Activated T-helper 17 cell treated with anti-CD3 and anti-CD28 coated beads, Interleukin-2, amount 50 U/mL, for 72 hours (primary cell): ENCODE results near the gene TNFSF4. TPM values are rescaled to one million over a fixed set of nuclear protein-coding genes. Genes with fewer than 3 reads are reported as not detected.
A peak's percentile ranks its signal among the peaks of the same experiment; 100 is the strongest.

Experiments used
- ATAC-seq: fragments of 150-1000 bp; cut with Tn5 transposase; replicated peaks from 2 replicates; pipeline ENCODE4 v1.10.0; 2021; ENCODE audit warnings: mild to moderate bottlenecking, moderate library complexity
- H3K27ac Mint-ChIP-seq: one replicate; pipeline ENCODE4 v1.8.0; 2022; ENCODE audit warnings: mixed read lengths
- H3K27me3 Mint-ChIP-seq: one replicate; pipeline ENCODE4 v1.8.0; 2022; ENCODE audit warnings: mixed read lengths
- H3K36me3 Mint-ChIP-seq: one replicate; pipeline ENCODE4 v1.8.0; 2022; ENCODE audit warnings: low read depth, mild to moderate bottlenecking, mixed read lengths
- H3K4me1 Mint-ChIP-seq: one replicate; pipeline ENCODE4 v1.8.0; 2022; ENCODE audit warnings: mixed read lengths
- H3K4me3 Mint-ChIP-seq: one replicate; pipeline ENCODE4 v1.8.0; 2022; ENCODE audit warnings: mild to moderate bottlenecking, mixed read lengths
- H3K9me3 Mint-ChIP-seq: one replicate; pipeline ENCODE4 v1.8.0; 2022; ENCODE audit warnings: mixed read lengths
- total RNA-seq, 2 donors: library from RNA; stranded (reverse); gene quantifications; one replicate each; pipeline ENCODE4 v1.2.3, GENCODE V29; 2022

The TNFSF4 gene
- total RNA-seq, 2 donors from 2014 or later: 2.0 to 2.5 TPM

GRCh38 chr1:173224280-173224892 lies 17.3 kb upstream of the TNFSF4 start:
- Mint-ChIP-seq H3K4me1 (peaks cover 5% of the 10 kb centered on the region), H3K27ac (no peak overlapping the region), H3K4me3 (no peak overlapping the region), H3K9me3 (peaks cover 3% of the 10 kb centered on the region), H3K27me3 (no peaks in the 10 kb centered on the region), H3K36me3 (no peaks in the 10 kb centered on the region)
- ATAC-seq: peak; percentile 32

GRCh38 chr1:173223031-173223380 lies 15.9 kb upstream of the TNFSF4 start:
- ATAC-seq: no peak

GRCh38 chr1:173222149-173223030 lies 15.3 kb upstream of the TNFSF4 start:
- H3K9me3 Mint-ChIP-seq: peaks cover 3% of the 10 kb centered on the region
- ATAC-seq: peak; percentile 72
- no peaks in the 10 kb centered on the region for H3K27me3 Mint-ChIP-seq
- H3K27ac Mint-ChIP-seq: no peak overlapping the region
- H3K4me1 Mint-ChIP-seq: peaks cover 5% of the 10 kb centered on the region
- H3K36me3 Mint-ChIP-seq: no peaks in the 10 kb centered on the region
- no peak overlapping the region for H3K4me3 Mint-ChIP-seq

More at GRCh38 chr1:173223031-173223380, 15.9 kb upstream of the TNFSF4 start:
- Mint-ChIP-seq H3K36me3 (no peaks in the 10 kb centered on the region), H3K9me3 (peaks cover 3% of the 10 kb centered on the region), H3K27me3 (no peaks in the 10 kb centered on the region), H3K4me3 (no peak overlapping the region), H3K4me1 (peaks cover 5% of the 10 kb centered on the region), H3K27ac (no peak overlapping the region)

- Mint-ChIP-seq H3K36me3 (no peaks in the 10 kb centered on the region), H3K27me3 (no peaks in the 10 kb centered on the region), H3K4me1 (peaks cover 5% of the 10 kb centered on the region), H3K27ac (no peak overlapping the region), H3K9me3 (peaks cover 3% of the 10 kb centered on the region), H3K4me3 (no peak overlapping the region)
- ATAC-seq: no peak
These were observed 13.0 kb upstream of the TNFSF4 start for GRCh38 chr1:173220157-173220556.

GRCh38 chr1:173213665-173214064 lies 6.5 kb upstream of the TNFSF4 start:
- no peak for ATAC-seq
- no peaks in the 10 kb centered on the region for H3K9me3 Mint-ChIP-seq
- H3K36me3 Mint-ChIP-seq: no peaks in the 10 kb centered on the region
- no peaks in the 10 kb centered on the region for H3K27me3 Mint-ChIP-seq
- no peaks in the 10 kb centered on the region for H3K4me1 Mint-ChIP-seq
- no peak overlapping the region for H3K4me3 Mint-ChIP-seq
- H3K27ac Mint-ChIP-seq: no peak overlapping the region

- no peaks in the 10 kb centered on the region for H3K36me3 Mint-ChIP-seq
- no peak overlapping the region for H3K27ac Mint-ChIP-seq
- no peak overlapping the region for H3K4me3 Mint-ChIP-seq
- no peaks in the 10 kb centered on the region for H3K27me3 Mint-ChIP-seq
- no peaks in the 10 kb centered on the region for H3K4me1 Mint-ChIP-seq
- H3K9me3 Mint-ChIP-seq: no peaks in the 10 kb centered on the region
- ATAC-seq: peak; percentile 70
These were observed 5.9 kb upstream of the TNFSF4 start for GRCh38 chr1:173212952-173213491.

GRCh38 chr1:173210716-173211231 lies 3.6 kb upstream of the TNFSF4 start:
- H3K27me3 Mint-ChIP-seq: no peaks in the 10 kb centered on the region
- H3K4me3 Mint-ChIP-seq: no peak overlapping the region
- no peaks in the 10 kb centered on the region for H3K36me3 Mint-ChIP-seq
- H3K27ac Mint-ChIP-seq: no peak overlapping the region
- peaks cover 18% of the 10 kb centered on the region for H3K4me1 Mint-ChIP-seq
- no peak for ATAC-seq
- H3K9me3 Mint-ChIP-seq: no peaks in the 10 kb centered on the region

- H3K36me3 Mint-ChIP-seq: no peaks in the 10 kb centered on the region
These were observed 3.2 kb upstream of the TNFSF4 start for GRCh38 chr1:173210283-173210682.

GRCh38 chr1:173208868-173209267 lies 1.7 kb upstream of the TNFSF4 start:
- no peak for ATAC-seq
- Mint-ChIP-seq H3K9me3 (no peaks in the 10 kb centered on the region), H3K36me3 (no peaks in the 10 kb centered on the region)

More at GRCh38 chr1:173210283-173210682, 3.2 kb upstream of the TNFSF4 start:
- Mint-ChIP-seq H3K4me3 (no peak overlapping the region), H3K9me3 (no peaks in the 10 kb centered on the region), H3K27me3 (no peaks in the 10 kb centered on the region), H3K4me1 (peaks cover 23% of the 10 kb centered on the region), H3K27ac (no peak overlapping the region)
- ATAC-seq: no peak

GRCh38 chr1:173208146-173208545 lies 1.0 kb upstream of the TNFSF4 start:
- no peak overlapping the region for H3K4me3 Mint-ChIP-seq
- peaks cover 29% of the 10 kb centered on the region for H3K4me1 Mint-ChIP-seq
- H3K27me3 Mint-ChIP-seq: no peaks in the 10 kb centered on the region
- no peaks in the 10 kb centered on the region for H3K36me3 Mint-ChIP-seq
- H3K27ac Mint-ChIP-seq: no peak overlapping the region
- no peak for ATAC-seq
- no peaks in the 10 kb centered on the region for H3K9me3 Mint-ChIP-seq

More at GRCh38 chr1:173208868-173209267, 1.7 kb upstream of the TNFSF4 start:
- Mint-ChIP-seq H3K4me1 (peaks cover 29% of the 10 kb centered on the region), H3K27me3 (no peaks in the 10 kb centered on the region), H3K4me3 (no peak overlapping the region), H3K27ac (no peak overlapping the region)

GRCh38 chr1:173205146-173206051 lies 1.7 kb downstream of the TNFSF4 start:
- Mint-ChIP-seq H3K27ac (no peak overlapping the region), H3K4me3 (peak overlapping the region; percentile 73), H3K9me3 (no peaks in the 10 kb centered on the region), H3K4me1 (peaks cover 34% of the 10 kb centered on the region), H3K36me3 (no peaks in the 10 kb centered on the region), H3K27me3 (no peaks in the 10 kb centered on the region)
- ATAC-seq: peak; percentile 79

- no peak for ATAC-seq
- Mint-ChIP-seq H3K36me3 (no peaks in the 10 kb centered on the region), H3K27ac (no peak overlapping the region), H3K4me1 (peaks cover 34% of the 10 kb centered on the region), H3K27me3 (no peaks in the 10 kb centered on the region), H3K9me3 (no peaks in the 10 kb centered on the region), H3K4me3 (no peak overlapping the region)
These were observed 2.4 kb downstream of the TNFSF4 start for GRCh38 chr1:173204693-173205092.

- no peaks in the 10 kb centered on the region for H3K27me3 Mint-ChIP-seq
- H3K27ac Mint-ChIP-seq: no peak overlapping the region
- no peaks in the 10 kb centered on the region for H3K36me3 Mint-ChIP-seq
- H3K4me3 Mint-ChIP-seq: no peak overlapping the region
- no peak for ATAC-seq
- H3K9me3 Mint-ChIP-seq: no peaks in the 10 kb centered on the region
- H3K4me1 Mint-ChIP-seq: peaks cover 33% of the 10 kb centered on the region
These were observed 4.5 kb downstream of the TNFSF4 start for GRCh38 chr1:173202424-173203145.
